K562 (cell line): ENCODE results near the gene TNNT2.

Experiments
- ARID2 ChIP-seq: fragments of 450-650 bp; IDR thresholded peaks from 2 replicates; pipeline ENCODE4 v1.6.1; 2017; ENCODE audit warnings: antibody characterized with exemption, mild to moderate bottlenecking
- EP300 ChIP-seq: IDR thresholded peaks from 2 replicates; pipeline ENCODE4 v1.6.1; 2012; ENCODE audit warnings: low read length, improper control_type of control experiment
- MEF2D ChIP-seq: conservative IDR thresholded peaks from 2 replicates; pipeline ENCODE4 v1.6.1; 2016; ENCODE audit warnings: low read depth, missing genetic modification characterization, missing compliant biosample characterization
- PTBP1 ChIP-seq: fragments of 200-400 bp; formaldehyde crosslinking; IDR thresholded peaks from 2 replicates; pipeline ENCODE4 v1.6.1; 2017; ENCODE audit warnings: low read depth, low read length
- SOX6 ChIP-seq: fragments of 450-650 bp; IDR thresholded peaks from 2 replicates; pipeline ENCODE4 v1.6.1; 2014; ENCODE audit warnings: mild to moderate bottlenecking
- TCF7 ChIP-seq: sonication (generic); IDR thresholded peaks from 2 replicates; pipeline ENCODE4 v1.6.1; 2016; ENCODE audit warnings: antibody characterized with exemption, borderline replicate concordance
- TCF7L2 ChIP-seq: fragments of 150-350 bp; IDR thresholded peaks from 2 replicates; pipeline ENCODE4 v1.6.1; 2016; ENCODE audit warnings: low read depth, mild to moderate bottlenecking, low read length, moderate library complexity
- ZNF586 ChIP-seq: fragments of 450-650 bp; formaldehyde crosslinking; conservative IDR thresholded peaks from 2 replicates; pipeline ENCODE4 v1.4.0; 2020; ENCODE audit warnings: mild to moderate bottlenecking, moderate library complexity
- TF ChIP-seq, protein P1 (sequence below): fragments of 250-450 bp; sonication (Bioruptor Pico); IDR thresholded peaks from 2 replicates; pipeline ENCODE4 v1.5.0; 2020; ENCODE audit warnings: mild to moderate bottlenecking
- TF ChIP-seq, protein P2 (sequence below), 2 experiments: fragments of 200-800 bp in 1 of 2; sonication (Bioruptor generic) in 1 of 2; sonication (generic) in 1 of 2; formaldehyde crosslinking in 1 of 2; IDR thresholded peaks in 1 of 2; conservative IDR thresholded peaks in 1 of 2; 2 replicates each; pipeline versions ENCODE4 v1.5.0 to v1.6.1; 2016 to 2020; ENCODE audit warnings: missing compliant biosample characterization in 1 of 2, missing genetic modification characterization in 1 of 2, missing genetic modification reagents in 1 of 2
- TF ChIP-seq, protein P3 (sequence below): sonication (generic); formaldehyde crosslinking; IDR thresholded peaks from 2 replicates; pipeline ENCODE4 v1.8.0; 2022; ENCODE audit warnings: mild to moderate bottlenecking, missing genetic modification reagents

DNA sequence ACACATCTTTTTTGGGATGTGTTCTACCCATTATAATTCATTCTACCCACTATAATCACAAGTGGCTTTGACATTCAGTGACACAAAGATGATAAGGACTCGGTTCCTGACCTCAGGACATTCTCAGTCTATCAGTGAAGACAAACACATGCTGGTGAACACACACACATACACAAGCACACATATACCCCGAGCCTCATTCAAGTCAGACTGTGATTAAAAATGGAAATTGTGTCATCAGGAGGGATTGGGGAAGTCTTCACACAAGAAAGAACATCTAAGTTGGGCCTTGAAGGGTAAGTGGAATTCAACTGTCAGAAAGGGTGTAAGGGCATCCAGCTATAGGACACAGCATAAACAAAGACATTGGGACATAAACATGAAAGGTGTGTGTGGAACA lies 24.2 kb upstream of the TNNT2 start:
- TF ChIP-seq ZNF586 (CRISPR knock-in tag) = no peak
- no peak for TF ChIP-seq ARID2
- TF ChIP-seq TCF7L2 = no peak
- no peak for TF ChIP-seq SOX6
- TF ChIP-seq EP300 = no peak
- no peak for TF ChIP-seq TCF7
- TF ChIP-seq, protein P1, sequence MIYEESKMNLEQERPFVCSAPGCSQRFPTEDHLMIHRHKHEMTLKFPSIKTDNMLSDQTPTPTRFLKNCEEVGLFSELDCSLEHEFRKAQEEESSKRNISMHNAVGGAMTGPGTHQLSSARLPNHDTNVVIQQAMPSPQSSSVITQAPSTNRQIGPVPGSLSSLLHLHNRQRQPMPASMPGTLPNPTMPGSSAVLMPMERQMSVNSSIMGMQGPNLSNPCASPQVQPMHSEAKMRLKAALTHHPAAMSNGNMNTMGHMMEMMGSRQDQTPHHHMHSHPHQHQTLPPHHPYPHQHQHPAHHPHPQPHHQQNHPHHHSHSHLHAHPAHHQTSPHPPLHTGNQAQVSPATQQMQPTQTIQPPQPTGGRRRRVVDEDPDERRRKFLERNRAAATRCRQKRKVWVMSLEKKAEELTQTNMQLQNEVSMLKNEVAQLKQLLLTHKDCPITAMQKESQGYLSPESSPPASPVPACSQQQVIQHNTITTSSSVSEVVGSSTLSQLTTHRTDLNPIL (CRISPR knock-in tag) = no peak
- TF ChIP-seq, protein P2, sequence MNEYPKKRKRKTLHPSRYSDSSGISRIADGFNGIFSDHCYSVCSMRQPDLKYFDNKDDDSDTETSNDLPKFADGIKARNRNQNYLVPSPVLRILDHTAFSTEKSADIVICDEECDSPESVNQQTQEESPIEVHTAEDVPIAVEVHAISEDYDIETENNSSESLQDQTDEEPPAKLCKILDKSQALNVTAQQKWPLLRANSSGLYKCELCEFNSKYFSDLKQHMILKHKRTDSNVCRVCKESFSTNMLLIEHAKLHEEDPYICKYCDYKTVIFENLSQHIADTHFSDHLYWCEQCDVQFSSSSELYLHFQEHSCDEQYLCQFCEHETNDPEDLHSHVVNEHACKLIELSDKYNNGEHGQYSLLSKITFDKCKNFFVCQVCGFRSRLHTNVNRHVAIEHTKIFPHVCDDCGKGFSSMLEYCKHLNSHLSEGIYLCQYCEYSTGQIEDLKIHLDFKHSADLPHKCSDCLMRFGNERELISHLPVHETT (CRISPR knock-in tag; conservative IDR thresholded peaks at IDR 0.05 in 1 of 2, IDR thresholded peaks at IDR 0.05 in 1 of 2) = no peak
- no peak for TF ChIP-seq PTBP1
- TF ChIP-seq MEF2D = no peak
- TF ChIP-seq, protein P3, sequence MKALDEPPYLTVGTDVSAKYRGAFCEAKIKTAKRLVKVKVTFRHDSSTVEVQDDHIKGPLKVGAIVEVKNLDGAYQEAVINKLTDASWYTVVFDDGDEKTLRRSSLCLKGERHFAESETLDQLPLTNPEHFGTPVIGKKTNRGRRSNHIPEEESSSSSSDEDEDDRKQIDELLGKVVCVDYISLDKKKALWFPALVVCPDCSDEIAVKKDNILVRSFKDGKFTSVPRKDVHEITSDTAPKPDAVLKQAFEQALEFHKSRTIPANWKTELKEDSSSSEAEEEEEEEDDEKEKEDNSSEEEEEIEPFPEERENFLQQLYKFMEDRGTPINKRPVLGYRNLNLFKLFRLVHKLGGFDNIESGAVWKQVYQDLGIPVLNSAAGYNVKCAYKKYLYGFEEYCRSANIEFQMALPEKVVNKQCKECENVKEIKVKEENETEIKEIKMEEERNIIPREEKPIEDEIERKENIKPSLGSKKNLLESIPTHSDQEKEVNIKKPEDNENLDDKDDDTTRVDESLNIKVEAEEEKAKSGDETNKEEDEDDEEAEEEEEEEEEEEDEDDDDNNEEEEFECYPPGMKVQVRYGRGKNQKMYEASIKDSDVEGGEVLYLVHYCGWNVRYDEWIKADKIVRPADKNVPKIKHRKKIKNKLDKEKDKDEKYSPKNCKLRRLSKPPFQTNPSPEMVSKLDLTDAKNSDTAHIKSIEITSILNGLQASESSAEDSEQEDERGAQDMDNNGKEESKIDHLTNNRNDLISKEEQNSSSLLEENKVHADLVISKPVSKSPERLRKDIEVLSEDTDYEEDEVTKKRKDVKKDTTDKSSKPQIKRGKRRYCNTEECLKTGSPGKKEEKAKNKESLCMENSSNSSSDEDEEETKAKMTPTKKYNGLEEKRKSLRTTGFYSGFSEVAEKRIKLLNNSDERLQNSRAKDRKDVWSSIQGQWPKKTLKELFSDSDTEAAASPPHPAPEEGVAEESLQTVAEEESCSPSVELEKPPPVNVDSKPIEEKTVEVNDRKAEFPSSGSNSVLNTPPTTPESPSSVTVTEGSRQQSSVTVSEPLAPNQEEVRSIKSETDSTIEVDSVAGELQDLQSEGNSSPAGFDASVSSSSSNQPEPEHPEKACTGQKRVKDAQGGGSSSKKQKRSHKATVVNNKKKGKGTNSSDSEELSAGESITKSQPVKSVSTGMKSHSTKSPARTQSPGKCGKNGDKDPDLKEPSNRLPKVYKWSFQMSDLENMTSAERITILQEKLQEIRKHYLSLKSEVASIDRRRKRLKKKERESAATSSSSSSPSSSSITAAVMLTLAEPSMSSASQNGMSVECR = no peak
